Measurements from ENCODE around the gene ADAM12. TPM values are rescaled to one million over a fixed set of nuclear protein-coding genes. Genes with fewer than 3 reads are reported as not detected.

Gene ADAM12
- polyA plus RNA-seq, 1 of the 3 experiments (the other 2 are of a cell fraction), result 25.0 TPM

DNA sequence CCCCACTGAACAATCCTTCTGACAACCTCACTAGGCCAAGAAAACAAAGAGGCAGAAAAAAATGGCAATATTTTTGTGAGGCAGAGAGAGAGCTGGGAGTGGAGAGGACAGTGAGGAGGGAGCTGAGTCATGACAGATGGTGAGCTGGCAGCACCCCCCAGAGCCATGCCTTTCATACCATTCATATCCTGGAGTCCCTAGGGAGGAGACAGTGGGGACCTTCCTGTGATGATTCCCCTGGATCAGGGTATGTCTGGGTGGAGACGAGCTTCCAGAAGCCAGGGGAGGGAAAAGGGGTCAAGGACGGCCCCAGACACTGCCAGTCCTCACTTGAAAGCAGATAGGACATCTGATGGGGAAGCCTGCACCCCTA is 160.5 kb downstream of the ADAM12 start:
- Histone ChIP-seq H3K27me3 (ENCODE audit: insufficient read depth) (no peaks in the 10 kb centered on the region), H3K9ac (peak overlapping the region; percentile 54; the same call in 1 of the 2 replicates), H4K20me1 (ENCODE audit: insufficient read depth) (no peaks in the 10 kb centered on the region), H3K9me3 (no peaks in the 10 kb centered on the region), H3K36me3 (replicated peaks in 1 of 2; ENCODE audit: control insufficient read depth in 1 of 2, insufficient read depth in 2 of 2, low read length in 1 of 2) (no peaks in the 10 kb centered on the region), H3K4me3 (ENCODE audit: low read depth in 2 of 2, low read length in 1 of 2) (no peak overlapping the region), H2AFZ (ENCODE audit: low read depth) (no peak overlapping the region; the same call in 1 of the 2 replicates), H3K79me2 (ENCODE audit: insufficient read depth) (no peaks in the 10 kb centered on the region), H3K4me1 (ENCODE audit: control insufficient read depth in 1 of 2, insufficient read depth in 2 of 2, low read depth in 1 of 2, low read length in 1 of 2) (peaks cover 8 to 13% of the 10 kb centered on the region in 2 experiments; a peak in 1 of 4 replicates), H3K9me2 (no peaks in the 10 kb centered on the region), H3F3A (replicated peaks; ENCODE audit: insufficient read depth) (no peaks in the 10 kb centered on the region), H3K27ac (ENCODE audit: low read depth in 2 of 2, low read length in 1 of 2) (peak overlapping the region in 1 of 2 experiments; percentile 82; a peak in 2 of 4 replicates), H3K4me2 (0 out of 2 replicates have a peak overlapping the region, but pooled peaks have one; percentile 41)
- no peak for DNase-seq
- 57% methylated on average over 2 of the region's 2 CpGs for WGBS (ENCODE audit: low lambda C conversion rate)
- POLR2A ChIA-PET, result no interaction called here
- CTCF ChIA-PET, result no interaction called here
- TF ChIP-seq RXRA (IDR thresholded peaks at IDR 0.05; ENCODE audit: borderline replicate concordance, low read depth), result no peak
- TF ChIP-seq REST (IDR thresholded peaks at IDR 0.05; ENCODE audit: low read depth, low read length), result no peak
- no peak for TF ChIP-seq SMC3 (IDR thresholded peaks at IDR 0.05; ENCODE audit: low read depth, low read length)
- TF ChIP-seq, protein P1, sequence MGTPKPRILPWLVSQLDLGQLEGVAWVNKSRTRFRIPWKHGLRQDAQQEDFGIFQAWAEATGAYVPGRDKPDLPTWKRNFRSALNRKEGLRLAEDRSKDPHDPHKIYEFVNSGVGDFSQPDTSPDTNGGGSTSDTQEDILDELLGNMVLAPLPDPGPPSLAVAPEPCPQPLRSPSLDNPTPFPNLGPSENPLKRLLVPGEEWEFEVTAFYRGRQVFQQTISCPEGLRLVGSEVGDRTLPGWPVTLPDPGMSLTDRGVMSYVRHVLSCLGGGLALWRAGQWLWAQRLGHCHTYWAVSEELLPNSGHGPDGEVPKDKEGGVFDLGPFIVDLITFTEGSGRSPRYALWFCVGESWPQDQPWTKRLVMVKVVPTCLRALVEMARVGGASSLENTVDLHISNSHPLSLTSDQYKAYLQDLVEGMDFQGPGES (IDR thresholded peaks at IDR 0.05; ENCODE audit: low read depth, low read length), result no peak
- no peak for TF ChIP-seq USF1 (IDR thresholded peaks at IDR 0.05; ENCODE audit: borderline replicate concordance, low read depth)
- peak; percentile 76 for TF ChIP-seq TEAD4 (IDR thresholded peaks at IDR 0.05; ENCODE audit: borderline replicate concordance, insufficient read depth)
- TF ChIP-seq NRF1 (IDR thresholded peaks at IDR 0.05; ENCODE audit: low read depth, low read length), result no peak
- 0 out of 2 replicates have a peak, but pooled peaks have one; percentile 19 for TF ChIP-seq POLR2AphosphoS5 (IDR thresholded peaks at IDR 0.05; ENCODE audit: low read depth, low read length)
- TF ChIP-seq GABPA (IDR thresholded peaks at IDR 0.05; ENCODE audit: low read depth), result no peak
- TF ChIP-seq RAD21 (IDR thresholded peaks at IDR 0.05; ENCODE audit: low read length), result no peak
- no peak for TF ChIP-seq GATA2 (CRISPR knock-in tag; IDR thresholded peaks at IDR 0.05)
- no peak for TF ChIP-seq YY1 (IDR thresholded peaks at IDR 0.05; ENCODE audit: low read depth)
- TF ChIP-seq TAF1 (IDR thresholded peaks at IDR 0.05; ENCODE audit: borderline replicate concordance, low read depth, low read length), result no peak
- no peak for TF ChIP-seq MEF2A (IDR thresholded peaks at IDR 0.05; ENCODE audit: borderline replicate concordance, low read depth)
- no peak for TF ChIP-seq SIN3A (IDR thresholded peaks at IDR 0.05; ENCODE audit: borderline replicate concordance, low read depth, low read length)
- no peak for TF ChIP-seq FOXJ3 (CRISPR knock-in tag; IDR thresholded peaks at IDR 0.05)
- TF ChIP-seq ELF1 (IDR thresholded peaks at IDR 0.05), result no peak
- no peak for TF ChIP-seq RFX5 (IDR thresholded peaks at IDR 0.05; ENCODE audit: low read length)
- peak in 1 of 2 experiments; percentile 90; a peak in 2 of 4 replicates for TF ChIP-seq EP300 (IDR thresholded peaks at IDR 0.05; ENCODE audit: borderline replicate concordance in 1 of 2, low read depth in 1 of 2, low read length in 1 of 2)
- TF ChIP-seq, protein P2, sequence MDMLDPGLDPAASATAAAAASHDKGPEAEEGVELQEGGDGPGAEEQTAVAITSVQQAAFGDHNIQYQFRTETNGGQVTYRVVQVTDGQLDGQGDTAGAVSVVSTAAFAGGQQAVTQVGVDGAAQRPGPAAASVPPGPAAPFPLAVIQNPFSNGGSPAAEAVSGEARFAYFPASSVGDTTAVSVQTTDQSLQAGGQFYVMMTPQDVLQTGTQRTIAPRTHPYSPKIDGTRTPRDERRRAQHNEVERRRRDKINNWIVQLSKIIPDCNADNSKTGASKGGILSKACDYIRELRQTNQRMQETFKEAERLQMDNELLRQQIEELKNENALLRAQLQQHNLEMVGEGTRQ (IDR thresholded peaks at IDR 0.05; ENCODE audit: borderline replicate concordance, low read depth, low read length), result no peak
- no peak for TF ChIP-seq CTCF (IDR thresholded peaks at IDR 0.05)
- TF ChIP-seq RCOR1 (IDR thresholded peaks at IDR 0.05; ENCODE audit: low read length), result no peak
- TF ChIP-seq PBX3 (IDR thresholded peaks at IDR 0.05), result peak; percentile 58
- peak; percentile 74 for TF ChIP-seq JUND (IDR thresholded peaks at IDR 0.05)

Measured in SK-N-SH (cell line).